Measurements from ENCODE around the gene SHB. TPM values are rescaled to one million over a fixed set of nuclear protein-coding genes. Genes with fewer than 3 reads are reported as not detected.

SHB gene
- total RNA-seq, 2 donors from 2014 or later: 28.1 to 38.1 TPM

DNA sequence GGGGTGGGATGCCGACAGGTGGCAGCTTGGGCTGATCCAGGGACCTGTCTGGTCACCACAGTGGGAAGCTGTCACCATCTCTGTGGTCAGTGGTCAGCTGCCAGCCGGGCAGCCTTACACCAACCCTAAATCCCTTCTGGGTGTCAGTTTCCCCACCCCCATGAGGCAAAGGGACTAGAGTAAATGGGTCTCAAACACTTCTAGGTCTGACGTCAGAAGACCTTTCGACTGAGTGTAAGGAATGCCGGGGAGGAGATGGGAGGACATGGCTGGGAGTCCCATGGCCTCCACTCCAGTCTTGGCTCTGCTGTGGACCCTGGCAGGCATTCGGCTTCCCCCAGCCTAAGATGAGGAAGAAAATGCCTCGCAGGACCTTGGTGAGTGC lies 124.8 kb downstream of the SHB start:
- H3K36me3 ChIP-seq (ENCODE audit: control insufficient read depth, insufficient read depth, low read length): peaks cover 87% of the 10 kb centered on the region
- H3K36me3 Mint-ChIP-seq (ENCODE audit: low read depth): peaks cover 59% of the 10 kb centered on the region
- TF ChIP-seq, protein P1, sequence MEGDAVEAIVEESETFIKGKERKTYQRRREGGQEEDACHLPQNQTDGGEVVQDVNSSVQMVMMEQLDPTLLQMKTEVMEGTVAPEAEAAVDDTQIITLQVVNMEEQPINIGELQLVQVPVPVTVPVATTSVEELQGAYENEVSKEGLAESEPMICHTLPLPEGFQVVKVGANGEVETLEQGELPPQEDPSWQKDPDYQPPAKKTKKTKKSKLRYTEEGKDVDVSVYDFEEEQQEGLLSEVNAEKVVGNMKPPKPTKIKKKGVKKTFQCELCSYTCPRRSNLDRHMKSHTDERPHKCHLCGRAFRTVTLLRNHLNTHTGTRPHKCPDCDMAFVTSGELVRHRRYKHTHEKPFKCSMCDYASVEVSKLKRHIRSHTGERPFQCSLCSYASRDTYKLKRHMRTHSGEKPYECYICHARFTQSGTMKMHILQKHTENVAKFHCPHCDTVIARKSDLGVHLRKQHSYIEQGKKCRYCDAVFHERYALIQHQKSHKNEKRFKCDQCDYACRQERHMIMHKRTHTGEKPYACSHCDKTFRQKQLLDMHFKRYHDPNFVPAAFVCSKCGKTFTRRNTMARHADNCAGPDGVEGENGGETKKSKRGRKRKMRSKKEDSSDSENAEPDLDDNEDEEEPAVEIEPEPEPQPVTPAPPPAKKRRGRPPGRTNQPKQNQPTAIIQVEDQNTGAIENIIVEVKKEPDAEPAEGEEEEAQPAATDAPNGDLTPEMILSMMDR (conservative IDR thresholded peaks at IDR 0.05): no peak
- no peaks in the 10 kb centered on the region for H3K9me3 ChIP-seq (ENCODE audit: control insufficient read depth, low read length)
- H3K4me3 ChIP-seq (ENCODE audit: low read length): no peak overlapping the region
- no peaks in the 10 kb centered on the region for H3K9me3 Mint-ChIP-seq
- H3K27me3 Mint-ChIP-seq (ENCODE audit: insufficient read depth): no peaks in the 10 kb centered on the region
- H3K9ac ChIP-seq (ENCODE audit: extremely low read depth, low read length, poor library complexity, severe bottlenecking): no peak overlapping the region
- H3K27ac Mint-ChIP-seq: no peak overlapping the region
- WGBS, 2 experiments (ENCODE audit: insufficient coverage in 1 of 2, insufficient read length in 1 of 2): 86 to 95% methylated on average over 4 to 7 of the region's 7 CpGs
- no peaks in the 10 kb centered on the region for H3K27me3 ChIP-seq (ENCODE audit: control insufficient read depth, insufficient read depth, low read length, poor library complexity, severe bottlenecking)
- H3K4me3 Mint-ChIP-seq: no peak overlapping the region
- DNase-seq: no peak
- no peaks in the 10 kb centered on the region for H3K4me1 ChIP-seq (ENCODE audit: control insufficient read depth, insufficient read depth, low read length)
- no peaks in the 10 kb centered on the region for H3K4me1 Mint-ChIP-seq
- H3K27ac ChIP-seq (ENCODE audit: low read depth, low read length): no peak overlapping the region

DNA sequence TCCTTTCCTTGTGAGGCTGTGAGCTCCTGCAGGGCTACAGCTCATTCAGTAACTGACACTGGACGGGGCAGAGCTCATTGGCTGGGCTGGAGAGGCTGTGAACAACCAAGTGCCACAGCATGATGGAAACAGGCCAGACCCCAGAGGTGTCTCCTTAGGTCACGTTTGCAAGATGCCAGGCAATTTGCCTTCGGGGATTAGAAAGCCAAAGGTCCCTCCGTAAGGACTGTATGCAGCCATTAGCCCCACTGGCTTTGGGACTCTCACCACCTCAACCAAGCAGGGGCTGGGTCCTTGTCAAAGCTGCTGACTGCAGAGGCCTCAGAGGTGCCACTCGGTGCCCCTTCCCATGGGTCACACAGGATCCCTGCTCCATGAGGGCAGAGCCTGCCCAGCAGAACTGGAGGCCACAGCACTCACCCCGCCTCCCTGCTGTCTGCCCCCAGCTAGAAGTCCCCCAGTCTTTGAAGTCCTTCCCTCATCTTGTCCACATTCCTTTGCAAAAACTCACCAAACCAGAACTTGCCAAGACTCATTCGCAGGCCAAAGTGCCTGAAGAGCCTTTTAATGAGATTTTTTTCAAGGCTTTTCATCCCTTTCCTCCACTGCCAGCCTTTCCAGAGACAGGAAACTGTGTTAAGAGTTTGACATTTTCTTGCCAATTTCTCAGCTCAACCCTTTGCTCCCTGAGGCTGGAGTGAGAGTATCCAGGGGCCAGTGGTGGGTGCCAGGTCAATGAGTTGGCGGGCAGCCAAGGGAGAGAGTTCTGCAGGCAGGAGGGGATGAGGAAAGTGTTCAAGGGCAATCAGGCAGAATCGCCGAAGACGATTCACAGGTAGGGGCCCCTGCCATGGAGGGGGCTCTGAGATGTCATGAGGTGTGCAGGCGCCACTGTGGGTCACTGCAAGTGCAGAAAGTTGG lies 125.4 kb downstream of the SHB start:
- TF ChIP-seq, protein P1 (conservative IDR thresholded peaks at IDR 0.05): no peak
- no peaks in the 10 kb centered on the region for H3K4me1 Mint-ChIP-seq
- H3K4me3 Mint-ChIP-seq: no peak overlapping the region
- peaks cover 90% of the 10 kb centered on the region for H3K36me3 ChIP-seq (ENCODE audit: control insufficient read depth, insufficient read depth, low read length)
- H3K27ac ChIP-seq (ENCODE audit: low read depth, low read length): peak overlapping the region; percentile 40
- H3K27me3 Mint-ChIP-seq (ENCODE audit: insufficient read depth): no peaks in the 10 kb centered on the region
- H3K27ac Mint-ChIP-seq: peak overlapping the region; percentile 69
- peaks cover 58% of the 10 kb centered on the region for H3K36me3 Mint-ChIP-seq (ENCODE audit: low read depth)
- no peaks in the 10 kb centered on the region for H3K27me3 ChIP-seq (ENCODE audit: control insufficient read depth, insufficient read depth, low read length, poor library complexity, severe bottlenecking)
- no peaks in the 10 kb centered on the region for H3K9me3 ChIP-seq (ENCODE audit: control insufficient read depth, low read length)
- WGBS, 2 experiments (ENCODE audit: insufficient coverage in 1 of 2, insufficient read length in 1 of 2): 85 to 93% methylated on average over 9 to 12 of the region's 12 CpGs
- DNase-seq: no peak
- no peak overlapping the region for H3K9ac ChIP-seq (ENCODE audit: extremely low read depth, low read length, poor library complexity, severe bottlenecking)
- H3K4me3 ChIP-seq (ENCODE audit: low read length): no peak overlapping the region
- peaks cover 2% of the 10 kb centered on the region for H3K4me1 ChIP-seq (ENCODE audit: control insufficient read depth, insufficient read depth, low read length)
- H3K9me3 Mint-ChIP-seq: no peaks in the 10 kb centered on the region

DNA sequence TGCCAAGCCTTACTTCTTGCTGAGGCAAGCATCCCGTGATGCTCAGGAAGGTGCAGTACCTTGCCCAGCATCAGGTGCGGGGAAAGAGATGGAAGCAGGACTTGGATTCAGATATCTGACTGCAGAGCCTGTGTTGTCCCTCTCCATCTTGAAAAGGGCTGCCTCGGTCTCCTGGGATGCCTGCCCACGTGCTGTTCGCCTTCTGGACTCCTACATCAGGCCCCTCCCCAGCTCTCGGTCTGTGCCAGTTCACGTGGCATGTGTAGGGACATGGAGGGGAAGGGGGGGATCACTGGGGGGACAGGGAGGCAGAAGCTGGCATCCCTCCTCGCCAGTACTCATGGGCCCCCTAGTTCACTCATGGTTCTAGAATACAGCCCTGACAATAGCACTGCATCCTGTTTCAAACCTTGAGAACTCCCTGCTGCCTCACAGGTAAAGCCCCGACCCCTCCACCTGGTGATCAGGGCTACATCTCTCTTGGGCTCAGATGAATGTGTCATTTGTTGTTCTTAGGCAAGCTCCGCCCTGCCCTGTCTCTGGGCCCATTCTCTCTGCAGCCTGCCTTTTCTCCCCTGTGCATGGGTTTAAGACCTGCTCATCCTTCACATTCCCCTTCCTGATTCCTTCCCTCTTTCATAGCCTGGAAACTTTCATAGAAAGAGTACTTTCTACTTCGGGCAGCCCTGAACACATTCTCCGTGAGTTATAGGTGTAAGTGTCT lies 126.2 kb downstream of the SHB start:
- 92 to 93% methylated on average over 9 to 12 of the region's 12 CpGs for WGBS, 2 experiments (ENCODE audit: insufficient coverage in 1 of 2, insufficient read length in 1 of 2)
- Mint-ChIP-seq H3K4me3 (no peak overlapping the region), H3K27ac (peak overlapping the region; percentile 7), H3K27me3 (ENCODE audit: insufficient read depth) (no peaks in the 10 kb centered on the region), H3K9me3 (no peaks in the 10 kb centered on the region), H3K4me1 (no peaks in the 10 kb centered on the region), H3K36me3 (ENCODE audit: low read depth) (peaks cover 58% of the 10 kb centered on the region)
- H3K9ac ChIP-seq (ENCODE audit: extremely low read depth, low read length, poor library complexity, severe bottlenecking): no peak overlapping the region
- peaks cover 11% of the 10 kb centered on the region for H3K4me1 ChIP-seq (ENCODE audit: control insufficient read depth, insufficient read depth, low read length)
- no peaks in the 10 kb centered on the region for H3K27me3 ChIP-seq (ENCODE audit: control insufficient read depth, insufficient read depth, low read length, poor library complexity, severe bottlenecking)
- H3K27ac ChIP-seq (ENCODE audit: low read depth, low read length): peak overlapping the region; percentile 80
- peaks cover 89% of the 10 kb centered on the region for H3K36me3 ChIP-seq (ENCODE audit: control insufficient read depth, insufficient read depth, low read length)
- TF ChIP-seq, protein P1 (conservative IDR thresholded peaks at IDR 0.05): no peak
- H3K9me3 ChIP-seq (ENCODE audit: control insufficient read depth, low read length): no peaks in the 10 kb centered on the region
- H3K4me3 ChIP-seq (ENCODE audit: low read length): no peak overlapping the region
- no peak for DNase-seq

Data from endodermal cell (in vitro differentiated cells).